Measurements from ENCODE around the gene KCNMA1.

KCNMA1 gene

GRCh38 chr10:76970711-76971519, 666.7 kb downstream of the KCNMA1 start:
- DNase-seq, result no peak

- no peak for DNase-seq
Measured at GRCh38 chr10:76969366-76969948, 668.2 kb downstream of the KCNMA1 start.

GRCh38 chr10:76968483-76968882, 669.1 kb downstream of the KCNMA1 start:
- no peak for DNase-seq

GRCh38 chr10:76962851-76963250, 674.8 kb downstream of the KCNMA1 start:
- peak; percentile 85 for DNase-seq

GRCh38 chr10:76961841-76962240, 675.8 kb downstream of the KCNMA1 start:
- no peak for DNase-seq

- DNase-seq, result no peak
Measured at GRCh38 chr10:76959111-76959510, 678.5 kb downstream of the KCNMA1 start.

GRCh38 chr10:76954838-76955237, 682.8 kb downstream of the KCNMA1 start:
- DNase-seq, result no peak

- DNase-seq, result peak; percentile 12
Measured at GRCh38 chr10:76950354-76950753, 687.3 kb downstream of the KCNMA1 start.

GRCh38 chr10:76946270-76946669, 691.3 kb downstream of the KCNMA1 start:
- DNase-seq, result peak; percentile 51

- DNase-seq, result no peak
Measured at GRCh38 chr10:76945166-76945565, 692.4 kb downstream of the KCNMA1 start.

GRCh38 chr10:76944640-76945039, 693.0 kb downstream of the KCNMA1 start:
- no peak for DNase-seq

GRCh38 chr10:76942628-76943416, 694.8 kb downstream of the KCNMA1 start:
- no peak for DNase-seq

GRCh38 chr10:76939933-76940468, 697.6 kb downstream of the KCNMA1 start:
- no peak for DNase-seq

GRCh38 chr10:76937181-76937600, 700.4 kb downstream of the KCNMA1 start:
- DNase-seq, result no peak

- DNase-seq, result no peak
Measured at GRCh38 chr10:76935941-76936613, 701.5 kb downstream of the KCNMA1 start.

GRCh38 chr10:76928565-76928964, 709.0 kb downstream of the KCNMA1 start:
- DNase-seq, result no peak

GRCh38 chr10:76925636-76926405, 711.8 kb downstream of the KCNMA1 start:
- DNase-seq, result no peak

GRCh38 chr10:76922666-76923065, 714.9 kb downstream of the KCNMA1 start:
- peak; percentile 20 for DNase-seq

GRCh38 chr10:76921383-76922010, 716.1 kb downstream of the KCNMA1 start:
- no peak for DNase-seq

GRCh38 chr10:76920581-76920980, 717.0 kb downstream of the KCNMA1 start:
- no peak for DNase-seq

- peak; percentile 12 for DNase-seq
Measured at GRCh38 chr10:76918106-76918505, 719.5 kb downstream of the KCNMA1 start.
